Neural cell (in vitro differentiated cells): ENCODE results near the gene DDX24. TPM values are rescaled to one million over a fixed set of nuclear protein-coding genes. Genes with fewer than 3 reads are reported as not detected.

Experiments
- H2AFZ ChIP-seq: fragments of 200-600, 300-800 bp; sonication (generic), shearing (Covaris generic); 2 replicates; pipeline ENCODE4 v1.6.0; 2014; ENCODE audit warnings: low read depth, mild to moderate bottlenecking, antibody characterized with exemption, low read length, moderate library complexity
- H3F3A ChIP-seq: fragments of 200-600 bp; shearing (Covaris generic); 2 replicates; pipeline ENCODE4 v1.6.1; 2016; ENCODE audit warnings: mild to moderate bottlenecking, moderate library complexity, mixed read lengths, antibody characterized with exemption, low read length; ENCODE audit not compliant: insufficient read depth, poor library complexity, severe bottlenecking
- H3K27ac ChIP-seq: fragments of 200-600, 300-800 bp; sonication (generic), shearing (Covaris generic); 2 replicates; pipeline ENCODE4 v1.5.1; 2014; ENCODE audit warnings: mild to moderate bottlenecking, low read length, moderate library complexity
- H3K27me3 ChIP-seq: fragments of 300-800, 200-600 bp; sonication (generic), shearing (Covaris generic); 2 replicates; pipeline ENCODE4 v1.6.0; 2014; ENCODE audit warnings: mild to moderate bottlenecking, low read depth, low read length, moderate library complexity; ENCODE audit not compliant: insufficient read depth
- H3K36me3 ChIP-seq: fragments of 300-800, 200-600 bp; sonication (generic), shearing (Covaris generic); 2 replicates; pipeline ENCODE4 v1.5.1; 2014; ENCODE audit warnings: mild to moderate bottlenecking, antibody characterized with exemption, low read length, moderate library complexity; ENCODE audit not compliant: insufficient read depth
- H3K4me2 ChIP-seq: fragments of 300-800, 200-600 bp; sonication (generic), shearing (Covaris generic); 2 replicates; pipeline ENCODE4 v1.6.0; 2014; ENCODE audit warnings: mild to moderate bottlenecking, low read length
- H3K4me3 ChIP-seq: fragments of 300-800, 200-600 bp; sonication (generic), shearing (Covaris generic); 2 replicates; pipeline ENCODE4 v1.5.1; 2014; ENCODE audit warnings: mild to moderate bottlenecking, low read length, moderate library complexity
- H3K79me2 ChIP-seq: fragments of 200-600 bp; shearing (Covaris generic); replicated peaks from 2 replicates; pipeline ENCODE4 v1.6.0; 2014; ENCODE audit warnings: mild to moderate bottlenecking, low read length, moderate library complexity; ENCODE audit not compliant: insufficient read depth
- H3K9ac ChIP-seq: fragments of 300-800, 200-600 bp; sonication (generic), shearing (Covaris generic); 2 replicates; pipeline ENCODE4 v1.6.1; 2016; ENCODE audit warnings: mild to moderate bottlenecking, low read length, mixed read lengths
- H3K9me2 ChIP-seq: fragments of 200-600 bp; shearing (Covaris generic); 2 replicates; pipeline ENCODE4 v1.6.1; 2016; ENCODE audit warnings: mild to moderate bottlenecking, low read length, mixed read lengths; ENCODE audit not compliant: insufficient read depth
- H3K9me3 ChIP-seq: fragments of 200-600, 300-800 bp; sonication (generic), shearing (Covaris generic); 2 replicates; pipeline ENCODE4 v1.6.1; 2016; ENCODE audit warnings: mild to moderate bottlenecking, mixed run types, low read length, moderate library complexity, mixed read lengths
- H4K20me1 ChIP-seq: fragments of 200-600 bp; shearing (Covaris generic); 2 replicates; pipeline ENCODE4 v1.6.1; 2016; ENCODE audit warnings: mild to moderate bottlenecking, mixed run types; ENCODE audit not compliant: insufficient read depth
- EP300 ChIP-seq: fragments of 450-650 bp; conservative IDR thresholded peaks from 2 replicates; pipeline ENCODE4 v1.6.1; 2014; ENCODE audit warnings: antibody characterized with exemption, mild to moderate bottlenecking, moderate library complexity; ENCODE audit not compliant: poor library complexity, severe bottlenecking
- EZH2 ChIP-seq: fragments of 200-600, 300-800 bp; shearing (Covaris generic), sonication (generic); IDR thresholded peaks from 2 replicates; pipeline ENCODE4 v1.6.1; 2014; ENCODE audit warnings: antibody characterized with exemption, low read length, borderline replicate concordance, mild to moderate bottlenecking; ENCODE audit not compliant: insufficient read depth, poor library complexity, severe bottlenecking
- MXI1 ChIP-seq: fragments of 450-650 bp; conservative IDR thresholded peaks from 2 replicates; pipeline ENCODE4 v1.6.1; 2014; ENCODE audit warnings: antibody characterized with exemption, mild to moderate bottlenecking; ENCODE audit not compliant: poor library complexity, severe bottlenecking
- POLR2AphosphoS5 ChIP-seq: IDR thresholded peaks from 2 replicates; pipeline ENCODE4 v1.6.1; 2012
- RAD21 ChIP-seq: fragments of 450-650 bp; conservative IDR thresholded peaks from 2 replicates; pipeline ENCODE4 v1.6.1; 2014; ENCODE audit warnings: antibody characterized with exemption, mild to moderate bottlenecking, moderate library complexity
- REST ChIP-seq: IDR thresholded peaks from 2 replicates; pipeline ENCODE4 v1.6.1; 2012; ENCODE audit warnings: borderline replicate concordance
- SMC3 ChIP-seq: fragments of 450-650 bp; conservative IDR thresholded peaks from 2 replicates; pipeline ENCODE4 v1.6.1; 2014; ENCODE audit warnings: antibody characterized with exemption, mild to moderate bottlenecking, moderate library complexity; ENCODE audit not compliant: poor library complexity
- TAF1 ChIP-seq: IDR thresholded peaks from 2 replicates; pipeline ENCODE4 v1.6.1; 2012; ENCODE audit warnings: low read depth
- polyA plus RNA-seq: library from polyadenylated mRNA; depleted of rRNA; stranded (reverse); fragments of >200 nt; gene quantifications from 2 replicates; pipeline ENCODE4 v1.2.3, GENCODE V29; 2014
- TF ChIP-seq, protein P1 (sequence below): fragments of 450-650 bp; IDR thresholded peaks from 2 replicates; pipeline ENCODE4 v1.5.1; 2014; ENCODE audit warnings: antibody characterized with exemption, mild to moderate bottlenecking, moderate library complexity; ENCODE audit not compliant: poor library complexity, severe bottlenecking

DDX24 gene
- polyA plus RNA-seq, 1 donor from 2014 or later = 177 TPM

DNA sequence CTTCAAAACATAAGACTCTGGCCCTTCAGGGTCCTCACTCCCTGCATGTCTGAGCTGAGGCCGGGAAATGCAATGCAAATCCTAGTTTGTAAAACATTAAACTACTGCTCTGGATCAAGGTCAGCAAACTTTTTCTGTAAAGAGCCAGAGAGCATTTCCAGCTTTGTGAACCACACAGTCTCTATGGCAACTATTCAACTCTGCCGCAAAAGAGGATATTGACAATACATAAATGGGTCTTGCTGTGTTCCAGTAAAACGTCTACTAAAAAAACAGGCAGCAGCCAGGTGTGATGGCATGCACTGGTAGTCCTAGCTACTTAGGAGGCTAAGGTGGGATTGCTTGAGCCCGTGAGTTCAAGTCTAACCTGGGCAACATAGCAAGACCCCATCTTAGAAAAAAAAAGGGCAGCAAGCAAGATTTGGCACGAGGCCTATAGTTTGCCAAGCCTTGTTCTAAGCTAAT, 22.3 kb downstream of the DDX24 start (continued):
- TF ChIP-seq, protein P1, sequence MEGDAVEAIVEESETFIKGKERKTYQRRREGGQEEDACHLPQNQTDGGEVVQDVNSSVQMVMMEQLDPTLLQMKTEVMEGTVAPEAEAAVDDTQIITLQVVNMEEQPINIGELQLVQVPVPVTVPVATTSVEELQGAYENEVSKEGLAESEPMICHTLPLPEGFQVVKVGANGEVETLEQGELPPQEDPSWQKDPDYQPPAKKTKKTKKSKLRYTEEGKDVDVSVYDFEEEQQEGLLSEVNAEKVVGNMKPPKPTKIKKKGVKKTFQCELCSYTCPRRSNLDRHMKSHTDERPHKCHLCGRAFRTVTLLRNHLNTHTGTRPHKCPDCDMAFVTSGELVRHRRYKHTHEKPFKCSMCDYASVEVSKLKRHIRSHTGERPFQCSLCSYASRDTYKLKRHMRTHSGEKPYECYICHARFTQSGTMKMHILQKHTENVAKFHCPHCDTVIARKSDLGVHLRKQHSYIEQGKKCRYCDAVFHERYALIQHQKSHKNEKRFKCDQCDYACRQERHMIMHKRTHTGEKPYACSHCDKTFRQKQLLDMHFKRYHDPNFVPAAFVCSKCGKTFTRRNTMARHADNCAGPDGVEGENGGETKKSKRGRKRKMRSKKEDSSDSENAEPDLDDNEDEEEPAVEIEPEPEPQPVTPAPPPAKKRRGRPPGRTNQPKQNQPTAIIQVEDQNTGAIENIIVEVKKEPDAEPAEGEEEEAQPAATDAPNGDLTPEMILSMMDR = no peak
- no peak for TF ChIP-seq POLR2AphosphoS5
- no peak for TF ChIP-seq EP300

DNA sequence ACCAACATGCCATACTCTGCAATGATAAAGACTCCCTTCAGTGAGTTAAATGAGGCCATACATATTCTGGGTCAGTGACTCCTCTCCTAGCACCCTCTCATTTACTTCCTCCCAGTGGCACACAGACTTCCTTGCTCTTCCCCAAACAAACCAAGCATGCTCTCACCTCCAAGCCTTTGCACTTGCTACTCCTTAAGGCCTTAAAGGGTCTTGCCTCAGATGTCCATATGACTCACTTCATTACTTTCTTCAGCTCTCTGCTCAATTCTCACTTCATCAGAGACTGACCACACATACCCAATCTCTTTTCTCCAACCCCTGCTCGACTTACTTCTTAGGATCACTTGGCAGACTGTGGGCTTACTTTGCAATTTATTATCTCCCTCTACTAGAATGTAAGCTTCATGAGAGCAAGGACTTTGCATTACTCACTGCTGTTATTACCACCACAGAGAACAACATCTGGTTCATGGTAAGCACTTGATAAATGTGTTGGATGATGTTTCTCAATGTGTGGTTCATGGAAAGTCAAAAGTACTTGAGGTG, 22.8 kb downstream of the DDX24 start:
- Histone ChIP-seq H3F3A (no peaks in the 10 kb centered on the region), H4K20me1 (no peaks in the 10 kb centered on the region), H2AFZ (no peak overlapping the region), H3K27ac (no peak overlapping the region), H3K27me3 (no peaks in the 10 kb centered on the region), H3K9me3 (no peaks in the 10 kb centered on the region), H3K36me3 (peaks cover 19% of the 10 kb centered on the region), H3K4me3 (no peak overlapping the region), H3K4me2 (no peak overlapping the region), H3K79me2 (peaks cover 1% of the 10 kb centered on the region), H3K9ac (no peak overlapping the region), H3K9me2 (no peaks in the 10 kb centered on the region)
- TF ChIP-seq EZH2 (no peak), SMC3 (no peak), RAD21 (no peak), REST (no peak), MXI1 (no peak), POLR2AphosphoS5 (no peak), TAF1 (no peak), EP300 (no peak)
- TF ChIP-seq, protein P1 = no peak
